ENCODE results near the gene PMM2.

Gene PMM2

GRCh38 chr16:8761078-8761477 lies 36.6 kb upstream of the PMM2 start:
- no peak overlapping the region for H3K27ac ChIP-seq (ENCODE audit: extremely low read depth, low read depth, low read length)
- H3K9me3 ChIP-seq (ENCODE audit: control insufficient read depth, insufficient read depth, low read depth, low read length), result no peaks in the 10 kb centered on the region
- POLR2A ChIA-PET, result no interaction called here
- no peak overlapping the region for H3K4me3 ChIP-seq (ENCODE audit: low read depth, low read length)
- no peak for TF ChIP-seq ELK4 (IDR thresholded peaks at IDR 0.05; ENCODE audit: borderline replicate concordance, low read depth, low read length)
- TF ChIP-seq ZNF398 (tag by site-specific recombination; IDR thresholded peaks at IDR 0.05), result peak; percentile 29; the same call in 1 of the 2 replicates
- TF ChIP-seq ZNF48 (tag by site-specific recombination; IDR thresholded peaks at IDR 0.05), result no peak
- no peak for TF ChIP-seq SP3 (tag by site-specific recombination; IDR thresholded peaks at IDR 0.05)
- CTCF ChIA-PET, result no interaction called here
- peaks cover 0 to 15% of the 10 kb centered on the region in 2 experiments; a peak in 1 of 3 replicates for H3K36me3 ChIP-seq (ENCODE audit: control insufficient read depth in 2 of 2, insufficient read depth in 1 of 2, low read length in 2 of 2)
- H3K4me1 ChIP-seq (ENCODE audit: control insufficient read depth, insufficient read depth, low read length), result no peaks in the 10 kb centered on the region

DNA sequence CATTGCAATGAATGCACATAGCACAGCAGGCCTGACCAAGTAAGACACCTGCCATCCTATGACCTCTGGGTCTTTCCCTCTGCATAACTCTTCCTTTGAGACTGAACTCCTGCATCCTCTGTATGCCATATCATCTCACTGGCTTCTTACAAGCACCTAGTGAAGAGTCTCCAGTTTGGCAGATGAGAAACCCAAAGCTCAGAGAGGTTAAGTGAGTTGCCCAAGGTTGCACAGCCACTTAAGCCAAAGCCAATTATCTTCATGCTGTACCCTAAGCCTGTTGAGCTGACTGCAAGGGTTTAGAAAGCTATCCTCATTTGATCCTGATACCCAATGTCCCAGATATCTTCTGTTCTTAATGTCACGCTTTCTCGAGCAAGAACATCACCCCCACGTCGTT lies 35.4 kb upstream of the PMM2 start:
- Histone ChIP-seq H3K4me1 (ENCODE audit: control insufficient read depth, insufficient read depth, low read length) (no peaks in the 10 kb centered on the region), H3K27ac (ENCODE audit: extremely low read depth, low read depth, low read length) (no peak overlapping the region), H3K4me3 (ENCODE audit: low read depth, low read length) (no peak overlapping the region), H3K36me3 (ENCODE audit: control insufficient read depth in 2 of 2, insufficient read depth in 1 of 2, low read length in 2 of 2) (peaks cover 0 to 16% of the 10 kb centered on the region in 2 experiments; a peak in 1 of 3 replicates), H3K9me3 (ENCODE audit: control insufficient read depth, insufficient read depth, low read depth, low read length) (no peaks in the 10 kb centered on the region)
- POLR2A ChIA-PET, result no interaction called here
- peak; percentile 60 for TF ChIP-seq ZNF768 (tag by site-specific recombination; IDR thresholded peaks at IDR 0.05)
- TF ChIP-seq ZNF248 (tag by site-specific recombination; IDR thresholded peaks at IDR 0.05), result no peak
- CTCF ChIA-PET, result no interaction called here

DNA sequence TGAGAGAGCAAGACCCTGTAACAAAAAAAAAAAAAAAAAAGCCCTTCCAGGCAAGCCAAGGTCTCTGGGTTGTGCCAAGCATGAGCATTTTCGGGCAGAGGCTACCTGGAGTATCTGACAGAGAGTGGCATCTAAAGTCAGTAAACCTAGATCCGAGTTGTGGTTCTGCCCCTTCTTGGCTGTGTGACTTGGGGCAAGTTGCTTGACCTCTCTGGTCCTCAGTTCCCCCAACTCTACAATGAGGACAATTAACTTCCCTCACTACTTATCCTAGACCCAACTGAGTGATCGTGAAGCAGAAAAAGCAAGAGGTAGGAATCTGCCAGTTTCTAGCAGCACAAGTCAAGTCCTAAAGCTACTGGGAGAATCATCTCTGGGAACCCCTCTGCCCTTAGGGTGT lies 34.6 kb upstream of the PMM2 start:
- CTCF ChIA-PET, result no interaction called here
- H3K36me3 ChIP-seq (ENCODE audit: control insufficient read depth in 2 of 2, insufficient read depth in 1 of 2, low read length in 2 of 2), result peaks cover 0 to 11% of the 10 kb centered on the region in 2 experiments; a peak in 1 of 3 replicates
- POLR2A ChIA-PET, result no interaction called here

DNA sequence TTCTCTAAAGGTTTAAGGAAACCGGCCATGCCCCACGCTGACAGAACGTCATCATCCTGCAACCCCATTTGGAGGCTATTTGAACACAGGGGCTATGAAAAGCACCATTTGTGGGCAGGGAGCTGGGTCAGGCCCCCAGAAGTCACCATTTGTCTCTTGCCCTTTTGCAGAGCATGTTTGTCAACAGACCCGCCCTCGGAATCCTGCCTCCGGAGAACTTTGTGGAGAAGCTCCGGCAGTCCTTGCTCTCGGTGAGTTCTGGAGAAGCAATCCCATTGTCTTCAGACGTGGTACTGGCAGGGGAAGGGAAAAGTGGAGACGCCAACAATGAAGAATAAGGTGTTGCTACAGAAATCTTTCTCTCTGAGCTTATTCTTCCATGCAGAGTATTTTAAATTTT lies 33.7 kb upstream of the PMM2 start:
- Histone ChIP-seq H3K36me3 (ENCODE audit: control insufficient read depth in 2 of 2, insufficient read depth in 1 of 2, low read length in 2 of 2) (peaks cover 0 to 16% of the 10 kb centered on the region in 2 experiments; a peak in 1 of 3 replicates), H3K4me3 (ENCODE audit: low read depth, low read length) (no peak overlapping the region), H3K4me1 (ENCODE audit: control insufficient read depth, insufficient read depth, low read length) (no peaks in the 10 kb centered on the region), H3K9me3 (ENCODE audit: control insufficient read depth, insufficient read depth, low read depth, low read length) (no peaks in the 10 kb centered on the region), H3K27ac (ENCODE audit: extremely low read depth, low read depth, low read length) (no peak overlapping the region)
- ChIA-PET CTCF (no interaction called here), POLR2A (no interaction called here)
- no peak for TF ChIP-seq ZNF670 (tag by site-specific recombination; IDR thresholded peaks at IDR 0.05; ENCODE audit: low read depth)

More for the DNA sequence above, 34.6 kb upstream of the PMM2 start:
- no peaks in the 10 kb centered on the region for H3K4me1 ChIP-seq (ENCODE audit: control insufficient read depth, insufficient read depth, low read length)
- TF ChIP-seq ZNF768 (tag by site-specific recombination; IDR thresholded peaks at IDR 0.05) (peak; percentile 56; the same call in 1 of the 2 replicates), ZNF184 (tag by site-specific recombination; IDR thresholded peaks at IDR 0.05) (no peak), ZNF558 (tag by site-specific recombination; IDR thresholded peaks at IDR 0.05) (no peak), HOXD13 (CRISPR knock-in tag; IDR thresholded peaks at IDR 0.05; ENCODE audit: borderline replicate concordance) (no peak), TCF7L2 (IDR thresholded peaks at IDR 0.05; ENCODE audit: borderline replicate concordance, low read depth, low read length) (no peak)
- no peak overlapping the region for H3K4me3 ChIP-seq (ENCODE audit: low read depth, low read length)
- no peak overlapping the region for H3K27ac ChIP-seq (ENCODE audit: extremely low read depth, low read depth, low read length)
- H3K9me3 ChIP-seq (ENCODE audit: control insufficient read depth, insufficient read depth, low read depth, low read length), result no peaks in the 10 kb centered on the region

GRCh38 chr16:8764525-8765250 lies 33.0 kb upstream of the PMM2 start:
- no peak overlapping the region for H3K4me3 ChIP-seq (ENCODE audit: low read depth, low read length)
- H3K4me1 ChIP-seq (ENCODE audit: control insufficient read depth, insufficient read depth, low read length), result no peaks in the 10 kb centered on the region
- H3K9me3 ChIP-seq (ENCODE audit: control insufficient read depth, insufficient read depth, low read depth, low read length), result no peaks in the 10 kb centered on the region
- ChIA-PET POLR2A (no interaction called here), CTCF (interaction anchor here (0.7 kb wide), 1 partner anchor 27 kb away, joined by 3 read pairs; no protein-coding TSS in a partner anchor)
- peaks cover 0 to 17% of the 10 kb centered on the region in 2 experiments; a peak in 1 of 3 replicates for H3K36me3 ChIP-seq (ENCODE audit: control insufficient read depth in 2 of 2, insufficient read depth in 1 of 2, low read length in 2 of 2)
- H3K27ac ChIP-seq (ENCODE audit: extremely low read depth, low read depth, low read length), result no peak overlapping the region
- TF ChIP-seq ZEB2 (tag by site-specific recombination; IDR thresholded peaks at IDR 0.05) (no peak), ZNF133 (tag by site-specific recombination; IDR thresholded peaks at IDR 0.05) (no peak), ZNF501 (tag by site-specific recombination; IDR thresholded peaks at IDR 0.05) (no peak), ZNF571 (tag by site-specific recombination; IDR thresholded peaks at IDR 0.05) (no peak), ZNF621 (tag by site-specific recombination; IDR thresholded peaks at IDR 0.05) (no peak), ZNF843 (tag by site-specific recombination; IDR thresholded peaks at IDR 0.05) (no peak), GLIS2 (tag by site-specific recombination; IDR thresholded peaks at IDR 0.05) (no peak), ZNF776 (tag by site-specific recombination; IDR thresholded peaks at IDR 0.05; ENCODE audit: borderline replicate concordance) (no peak), GLIS1 (tag by site-specific recombination; IDR thresholded peaks at IDR 0.05) (no peak)
- TF ChIP-seq, protein P1, sequence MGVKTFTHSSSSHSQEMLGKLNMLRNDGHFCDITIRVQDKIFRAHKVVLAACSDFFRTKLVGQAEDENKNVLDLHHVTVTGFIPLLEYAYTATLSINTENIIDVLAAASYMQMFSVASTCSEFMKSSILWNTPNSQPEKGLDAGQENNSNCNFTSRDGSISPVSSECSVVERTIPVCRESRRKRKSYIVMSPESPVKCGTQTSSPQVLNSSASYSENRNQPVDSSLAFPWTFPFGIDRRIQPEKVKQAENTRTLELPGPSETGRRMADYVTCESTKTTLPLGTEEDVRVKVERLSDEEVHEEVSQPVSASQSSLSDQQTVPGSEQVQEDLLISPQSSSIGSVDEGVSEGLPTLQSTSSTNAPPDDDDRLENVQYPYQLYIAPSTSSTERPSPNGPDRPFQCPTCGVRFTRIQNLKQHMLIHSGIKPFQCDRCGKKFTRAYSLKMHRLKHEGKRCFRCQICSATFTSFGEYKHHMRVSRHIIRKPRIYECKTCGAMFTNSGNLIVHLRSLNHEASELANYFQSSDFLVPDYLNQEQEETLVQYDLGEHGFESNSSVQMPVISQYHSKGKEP (tag by site-specific recombination; IDR thresholded peaks at IDR 0.05), result no peak
